GM21515 (cell line): Measurements from ENCODE around the gene LMAN1L.

ENCODE experiments used
- ATAC-seq: cut with Tn5 transposase; IDR thresholded peaks from one replicate; pipeline ENCODE4 v1.9.1; 2021; ENCODE audit not compliant: unreplicated experiment

LMAN1L gene

GRCh38 chr15:74854453-74855022 is 41.9 kb downstream of the LMAN1L start:
- no peak for ATAC-seq

- no peak for ATAC-seq
Measured at GRCh38 chr15:74855857-74856256, 43.2 kb downstream of the LMAN1L start.

GRCh38 chr15:74856537-74856936 is 43.9 kb downstream of the LMAN1L start:
- no peak for ATAC-seq

- peak; percentile 68 for ATAC-seq
Measured at GRCh38 chr15:74857082-74857655, 44.5 kb downstream of the LMAN1L start.

DNA sequence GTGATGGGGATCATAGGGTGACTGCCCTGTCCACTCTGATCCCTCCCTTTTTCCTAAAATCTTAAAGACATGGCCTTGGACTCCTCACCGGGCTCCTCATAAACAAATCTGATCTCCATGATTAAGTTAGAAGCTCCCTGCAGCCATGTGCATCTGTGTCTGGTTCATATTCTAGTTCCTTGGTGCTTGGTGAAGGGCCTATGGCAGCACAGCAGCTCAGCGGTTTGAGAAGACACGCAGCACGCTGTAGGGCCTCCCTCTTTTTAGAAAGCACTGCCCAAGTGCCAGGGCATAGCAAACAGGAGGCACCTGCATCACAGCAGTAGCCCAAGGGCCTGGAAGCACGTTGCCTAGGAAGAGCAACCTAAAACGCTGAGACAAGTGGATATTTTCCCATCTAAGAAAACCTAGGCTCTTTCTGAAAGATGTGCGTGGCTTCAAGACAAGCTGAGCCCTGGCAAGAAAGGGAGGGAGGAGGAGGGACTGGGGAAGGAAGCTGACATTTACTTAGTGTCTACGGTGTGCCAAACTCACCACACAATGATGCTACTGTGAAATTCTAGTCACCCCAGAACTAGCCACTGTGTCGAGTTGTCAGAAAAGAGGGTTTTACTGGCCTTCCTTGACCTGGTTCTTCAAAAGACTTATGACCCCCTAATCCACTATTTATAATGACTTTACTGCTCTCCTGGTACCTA is 45.2 kb downstream of the LMAN1L start:
- ATAC-seq = peak; percentile 7

DNA sequence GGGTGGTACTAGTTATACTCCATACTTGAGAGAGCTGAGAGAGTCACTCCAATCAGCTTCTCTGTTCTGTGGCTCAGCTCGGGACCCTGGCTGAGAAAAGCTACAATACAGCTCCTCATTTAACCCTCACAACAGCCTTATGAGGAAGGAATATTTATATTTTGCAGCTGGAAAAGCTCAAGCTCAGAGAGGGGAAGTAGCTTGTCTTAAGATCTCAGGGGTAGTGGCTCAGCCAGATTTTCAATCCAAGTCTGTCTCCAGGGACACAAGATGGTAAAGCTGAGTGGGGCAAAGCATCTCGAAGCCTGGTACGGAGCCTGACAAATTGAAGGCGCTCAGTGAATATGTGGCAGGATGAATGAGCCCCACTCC is 45.7 kb downstream of the LMAN1L start:
- no peak for ATAC-seq

DNA sequence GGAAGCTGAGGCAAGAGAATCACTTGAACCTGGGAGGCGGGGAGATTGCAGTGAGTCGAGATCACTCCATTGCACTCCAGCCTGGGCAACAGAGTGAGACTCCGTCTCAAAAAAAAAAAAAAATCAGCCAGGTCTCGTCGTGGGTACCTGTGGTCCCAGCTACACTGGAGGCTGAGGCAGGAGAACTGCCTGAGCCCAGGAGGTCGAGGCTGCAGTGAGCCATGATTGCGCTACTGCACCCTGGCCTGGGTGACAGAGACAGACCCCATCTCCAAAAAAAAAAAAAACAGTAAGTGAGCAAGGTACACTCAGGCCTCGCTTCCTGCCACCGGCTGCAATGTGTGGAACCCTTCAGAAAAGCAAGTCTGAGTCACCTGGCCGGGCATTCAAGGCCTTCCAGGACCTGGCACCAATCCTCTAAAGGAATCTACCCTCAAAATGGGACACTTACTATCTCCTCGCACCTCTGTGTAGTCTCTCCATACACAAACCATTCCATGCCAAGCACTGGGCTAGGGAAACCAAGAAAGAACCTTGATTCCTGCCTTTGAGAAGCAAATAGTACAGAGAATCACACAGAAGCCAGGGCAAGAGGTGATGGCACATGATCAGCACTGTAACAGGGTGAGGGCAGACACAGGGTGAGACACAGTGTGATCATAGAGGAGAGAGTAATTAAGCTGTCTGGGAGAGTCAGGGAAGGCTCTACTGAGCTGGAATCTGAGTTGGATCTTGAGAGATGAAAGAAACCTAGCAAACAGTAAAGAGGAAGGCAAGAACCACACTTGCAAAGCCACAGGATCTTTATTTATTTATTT is 50.8 kb downstream of the LMAN1L start:
- ATAC-seq = no peak

DNA sequence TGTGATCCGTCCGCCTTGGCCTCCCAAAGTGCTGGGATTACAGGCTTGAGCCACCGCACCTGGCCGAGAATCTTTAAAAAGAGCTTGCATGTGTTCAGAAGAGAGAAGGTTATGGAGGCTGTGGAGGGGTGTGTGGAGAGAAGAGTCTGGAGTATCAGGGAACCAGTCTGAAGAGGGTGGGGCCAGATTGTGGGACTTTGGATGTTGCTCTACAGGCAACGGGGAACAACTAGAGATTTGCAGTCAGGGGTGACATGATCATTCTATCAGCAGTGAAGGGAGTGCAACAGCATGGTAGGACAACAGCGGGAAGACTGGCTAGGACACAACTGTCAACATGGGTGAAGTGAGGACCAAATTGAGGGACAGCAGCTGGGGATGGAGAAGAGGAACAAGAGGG is 51.7 kb downstream of the LMAN1L start:
- no peak for ATAC-seq

DNA sequence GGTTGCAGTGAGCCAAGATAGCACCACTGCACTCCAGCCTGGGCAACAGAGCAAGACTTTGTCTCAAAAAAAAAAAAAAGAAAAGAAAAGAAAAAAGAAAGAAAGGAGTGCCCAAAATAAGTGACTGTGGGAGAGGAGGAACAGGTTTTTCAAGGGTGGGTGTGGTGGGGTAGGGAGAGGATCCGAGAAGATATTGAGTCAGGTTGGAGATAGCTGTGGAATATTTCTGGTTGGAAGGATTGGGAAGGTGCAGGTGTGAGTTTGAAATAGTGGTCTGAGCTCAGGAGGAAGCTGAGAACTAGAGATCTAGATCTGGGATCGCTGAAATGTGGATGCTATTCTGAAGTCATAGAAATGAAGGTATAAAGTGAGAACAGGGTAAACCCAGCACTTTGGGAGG is 52.7 kb downstream of the LMAN1L start:
- ATAC-seq = no peak

GRCh38 chr15:74866090-74866489 is 53.5 kb downstream of the LMAN1L start:
- ATAC-seq = no peak

- no peak for ATAC-seq
Measured at GRCh38 chr15:74867466-74868038, 54.9 kb downstream of the LMAN1L start.

- no peak for ATAC-seq
Measured at GRCh38 chr15:74868059-74868458, 55.4 kb downstream of the LMAN1L start.

GRCh38 chr15:74869372-74869725 is 56.7 kb downstream of the LMAN1L start:
- ATAC-seq = no peak

DNA sequence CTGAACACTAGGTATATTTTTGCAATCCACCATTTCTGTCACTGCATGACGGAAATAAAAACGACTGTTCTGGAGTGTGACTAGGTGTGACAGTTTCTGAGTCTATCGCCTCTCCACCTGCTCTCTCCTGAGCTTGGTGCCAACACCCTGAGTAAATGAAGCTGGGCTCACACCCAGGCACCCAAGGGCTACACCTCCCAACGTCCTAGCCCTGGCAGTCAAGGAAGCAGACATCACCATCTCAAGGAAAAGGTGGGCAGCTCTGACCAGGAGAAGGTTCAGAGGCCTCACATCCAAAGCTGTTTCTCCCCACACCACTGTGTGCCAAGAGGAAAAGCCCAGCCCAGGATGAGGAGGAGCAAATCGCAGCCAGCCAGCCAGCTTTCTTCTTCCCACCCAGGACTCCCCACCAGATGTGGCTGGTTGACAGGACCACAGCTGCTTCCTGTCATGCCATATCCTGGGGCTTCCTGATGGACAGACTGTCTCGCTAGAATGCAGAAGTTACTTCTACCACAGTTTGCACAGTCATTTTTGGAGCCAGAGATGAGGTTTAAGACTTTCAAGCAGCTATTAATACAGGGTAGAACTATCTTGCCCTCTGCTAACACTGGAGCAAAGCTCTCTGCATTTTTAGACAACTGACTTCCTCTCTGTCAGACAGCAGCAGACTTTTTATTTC is 57.2 kb downstream of the LMAN1L start:
- peak; percentile 57 for ATAC-seq

- no peak for ATAC-seq
Measured at GRCh38 chr15:74870436-74871215, 58.0 kb downstream of the LMAN1L start.

DNA sequence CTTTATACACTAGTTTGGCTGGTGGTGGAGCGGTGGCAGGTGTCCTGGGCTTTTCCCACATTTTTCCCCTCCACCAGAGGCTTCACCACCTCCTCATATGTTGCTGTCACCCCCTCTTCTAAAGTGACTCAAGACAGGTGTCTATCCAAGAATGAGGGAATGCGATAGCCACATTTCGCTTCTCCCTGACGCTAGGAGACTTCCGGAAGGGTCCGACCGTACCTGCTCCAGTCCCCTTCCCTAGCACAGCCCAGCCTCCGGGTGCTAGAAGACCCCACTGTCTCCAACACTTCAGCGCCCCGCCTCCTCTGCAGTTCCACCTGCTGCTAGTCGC is 60.0 kb downstream of the LMAN1L start:
- ATAC-seq = no peak

DNA sequence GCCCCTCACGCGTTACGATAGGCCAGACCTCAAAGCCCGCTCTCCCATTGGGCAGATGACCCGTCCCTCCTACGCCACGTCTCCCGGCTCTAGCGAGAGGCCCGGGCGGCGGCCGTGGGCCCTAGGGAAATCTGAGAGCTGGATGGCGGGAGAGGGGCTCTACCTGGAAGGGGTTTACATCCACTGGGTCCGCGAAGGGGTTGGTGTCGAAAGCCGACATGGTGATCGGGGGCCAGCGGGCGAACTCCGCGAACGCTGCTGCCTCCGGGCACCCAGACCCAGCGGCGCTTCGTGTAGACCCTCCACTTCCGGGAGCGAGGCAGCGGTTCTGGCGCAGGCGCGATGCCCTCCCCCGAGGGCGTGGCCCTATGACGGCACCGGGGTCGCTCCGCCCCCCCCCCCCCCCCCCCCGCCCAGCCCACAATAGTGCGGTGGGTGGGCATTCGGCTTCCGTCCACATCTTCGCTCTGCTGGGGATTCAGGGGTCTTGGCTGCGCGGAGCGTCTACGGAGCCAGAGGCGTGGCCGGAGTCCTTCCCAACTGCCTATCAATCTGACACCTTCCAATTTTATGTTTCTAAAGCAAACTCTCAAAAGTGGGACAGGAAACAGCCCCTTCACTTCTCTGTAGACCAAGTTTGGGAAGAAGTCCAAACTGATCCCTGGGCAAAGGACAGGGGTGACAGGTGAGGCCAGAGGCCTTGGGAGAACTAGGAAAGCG is 60.6 kb downstream of the LMAN1L start, which contains the start of gene SCAMP2:
SCAMP2 (minus strand) TSS at position 330 of the 720 bp plus-strand sequence; CDS start at position 220, 110 bp downstream.
- peak; percentile 65 for ATAC-seq

DNA sequence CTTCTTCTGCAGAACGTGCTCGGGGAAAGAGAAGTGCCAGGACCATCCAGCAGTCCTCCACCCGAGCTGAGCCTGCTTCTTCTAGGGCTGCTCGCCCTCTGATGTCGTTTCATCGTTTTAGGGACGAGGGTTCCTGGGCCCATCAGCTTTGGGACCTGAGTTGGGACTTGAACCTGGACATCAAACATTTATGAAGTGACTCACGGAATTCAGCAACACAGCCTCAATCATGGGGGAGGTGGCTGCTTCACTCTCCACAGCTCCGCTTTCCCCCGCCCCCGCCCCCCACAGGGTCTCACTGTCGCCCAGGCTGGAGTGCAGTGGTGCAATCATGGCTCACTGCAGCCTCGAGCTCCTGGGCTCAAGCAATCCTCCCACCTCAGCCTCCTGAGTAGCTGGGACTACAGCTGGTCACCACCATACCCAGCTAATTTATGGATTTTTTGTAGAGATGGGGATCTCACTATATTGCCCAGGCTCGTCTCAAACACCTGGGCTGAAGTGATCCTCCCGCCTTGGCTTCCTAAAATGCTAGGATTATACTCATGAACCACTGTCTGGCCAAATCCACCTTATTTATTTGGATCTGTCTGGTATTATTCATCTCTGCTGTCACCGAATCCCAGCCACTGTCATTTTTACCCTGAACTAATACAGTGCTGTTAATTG is 61.3 kb downstream of the LMAN1L start:
- no peak for ATAC-seq
